CD14-positive monocyte (primary cell): ENCODE data around the gene UBR3. TPM values are rescaled to one million over a fixed set of nuclear protein-coding genes. Genes with fewer than 3 reads are reported as not detected.
A peak's percentile ranks its signal among the peaks of the same experiment; 100 is the strongest.

Experiments
- DNase-seq, 3 donors: peaks; one replicate each; pipeline ENCODE4 v3.0.0-alpha.2; 2011 to 2022
- H2AFZ ChIP-seq: 2 replicates; pipeline ENCODE4 v1.6.0; 2012; ENCODE audit warnings: mild to moderate bottlenecking, low read depth, low read length, inconsistent platforms; ENCODE audit not compliant: insufficient read depth, poor library complexity, severe bottlenecking
- H3K27ac ChIP-seq, 2 donors: 1 replicate in 1 of 2; 2 replicates in 1 of 2; pipeline ENCODE4 v1.5.1; 2012 to 2013; ENCODE audit warnings: low read length in 2 of 2, control low read depth in 1 of 2, inconsistent platforms in 1 of 2, low read depth in 1 of 2, mild to moderate bottlenecking in 1 of 2
- H3K27me3 ChIP-seq, 2 donors: one replicate each; pipeline versions ENCODE4 v1.6.0 to v1.6.1; 2011 to 2013; ENCODE audit warnings: low read length in 2 of 2; ENCODE audit not compliant: control insufficient read depth in 2 of 2, insufficient read depth in 2 of 2
- H3K36me3 ChIP-seq, 2 donors: replicated peaks in 1 of 2; 1 replicate in 1 of 2; 2 replicates in 1 of 2; pipeline versions ENCODE4 v1.5.1 to v1.6.1; 2012 to 2013; ENCODE audit warnings: low read length in 2 of 2, control low read depth in 1 of 2, inconsistent platforms in 1 of 2, mild to moderate bottlenecking in 1 of 2; ENCODE audit not compliant: insufficient read depth in 2 of 2, control insufficient read depth in 1 of 2
- H3K4me1 ChIP-seq, 2 donors: 1 replicate in 1 of 2; 2 replicates in 1 of 2; pipeline versions ENCODE4 v1.5.1 to v1.6.1; 2012 to 2013; ENCODE audit warnings: low read length in 2 of 2, control low read depth in 1 of 2, inconsistent platforms in 1 of 2, mild to moderate bottlenecking in 1 of 2, moderate library complexity in 1 of 2; ENCODE audit not compliant: insufficient read depth in 2 of 2, control insufficient read depth in 1 of 2
- H3K4me2 ChIP-seq: replicated peaks from 2 replicates; pipeline ENCODE3; 2012; ENCODE audit warnings: low read length, moderate library complexity, mild to moderate bottlenecking; ENCODE audit not compliant: poor library complexity, severe bottlenecking; ENCODE audit errors: extremely low read depth
- H3K4me3 ChIP-seq, 3 experiments: fragments of 200-600 bp in 1 of 3; sonication (generic) in 1 of 3; replicated peaks in 1 of 3; 1 replicate in 2 of 3; 2 replicates in 1 of 3; pipeline ENCODE4 v1.5.1; 2011 to 2013; ENCODE audit warnings: low read length in 3 of 3, mild to moderate bottlenecking in 3 of 3, control low read depth in 2 of 3, low read depth in 2 of 3, inconsistent platforms in 1 of 3, moderate library complexity in 1 of 3
- H3K79me2 ChIP-seq: 2 replicates; pipeline ENCODE4 v1.6.0; 2012; ENCODE audit warnings: mild to moderate bottlenecking, control low read depth, inconsistent platforms, low read length, moderate library complexity; ENCODE audit not compliant: insufficient read depth
- H3K9ac ChIP-seq: 2 replicates; pipeline ENCODE4 v1.6.0; 2017; ENCODE audit warnings: low read length, mild to moderate bottlenecking; ENCODE audit not compliant: insufficient read depth, poor library complexity, severe bottlenecking
- H3K9me3 ChIP-seq, 2 donors: replicated peaks in 1 of 2; 1 replicate in 1 of 2; 2 replicates in 1 of 2; pipeline versions ENCODE4 v1.5.1 to v1.6.1; 2012 to 2013; ENCODE audit warnings: low read length in 2 of 2, control low read depth in 1 of 2; ENCODE audit not compliant: control insufficient read depth in 1 of 2, insufficient read depth in 1 of 2
- H4K20me1 ChIP-seq: 2 replicates; pipeline ENCODE4 v1.6.0; 2012; ENCODE audit warnings: mild to moderate bottlenecking, low read length, control low read depth, moderate library complexity; ENCODE audit not compliant: insufficient read depth
- H3K27ac Mint-ChIP-seq, 7 donors: one replicate each; pipeline ENCODE4 v1.8.0; 2020; ENCODE audit warnings: mild to moderate bottlenecking in 7 of 7, mixed read lengths in 7 of 7, moderate library complexity in 6 of 7, inconsistent platforms in 2 of 7
- H3K27me3 Mint-ChIP-seq, 3 donors: one replicate each; pipeline ENCODE4 v1.8.0; 2021 to 2022; ENCODE audit warnings: low read depth in 3 of 3, mild to moderate bottlenecking in 3 of 3, mixed read lengths in 3 of 3, moderate library complexity in 3 of 3, inconsistent platforms in 1 of 3
- H3K36me3 Mint-ChIP-seq, 2 donors: one replicate each; pipeline ENCODE4 v1.8.0; 2020; ENCODE audit warnings: mixed read lengths in 2 of 2, inconsistent platforms in 1 of 2, mild to moderate bottlenecking in 1 of 2
- H3K4me1 Mint-ChIP-seq: one replicate; pipeline ENCODE4 v1.8.0; 2020; ENCODE audit warnings: mild to moderate bottlenecking, mixed read lengths
- H3K4me3 Mint-ChIP-seq, 2 donors: one replicate each; pipeline ENCODE4 v1.8.0; 2020; ENCODE audit warnings: mild to moderate bottlenecking in 2 of 2, mixed read lengths in 2 of 2, moderate library complexity in 1 of 2
- H3K9me3 Mint-ChIP-seq, 7 donors: one replicate each; pipeline ENCODE4 v1.8.0; 2020 to 2022; ENCODE audit warnings: mixed read lengths in 7 of 7, mild to moderate bottlenecking in 6 of 7, moderate library complexity in 6 of 7, inconsistent platforms in 2 of 7
- WGBS: methylation state at CpG from one replicate; pipeline ENCODE4 v1.1.5; 2013; ENCODE audit warnings: missing lambda C conversion rate; ENCODE audit not compliant: insufficient coverage; 5-methylcytosine and 5-hydroxymethylcytosine counted together
- intact Hi-C, 2 donors: fragments of 100-400 bp; cut with micrococcal nuclease; formaldehyde crosslinking; loops; one replicate each; pipeline versions ENCODE4 v1.15.0 to v1.15.1; 2023
- polyA plus RNA-seq, 3 donors: library from polyadenylated mRNA; depleted of rRNA in 1 of 3; unstranded in 2 of 3; stranded (reverse) in 1 of 3; fragments of 300-500 nt in 2 of 3; fragments of >200 nt in 1 of 3; fragmentation: Illumina TruSeq in 2 of 3; gene quantifications; 1 replicate in 2 of 3; 2 replicates in 1 of 3; pipeline ENCODE4 v1.2.3, GENCODE V29; 2012 to 2021
- TF ChIP-seq, protein P1 (sequence below): fragments of 200-600 bp; IDR thresholded peaks from one replicate; pipeline ENCODE4 v1.8.0; 2022; ENCODE audit warnings: antibody characterized with exemption, mild to moderate bottlenecking

The UBR3 gene
- polyA plus RNA-seq, 3 donors: 4.3 to 10.7 (median 4.7) TPM

DNA sequence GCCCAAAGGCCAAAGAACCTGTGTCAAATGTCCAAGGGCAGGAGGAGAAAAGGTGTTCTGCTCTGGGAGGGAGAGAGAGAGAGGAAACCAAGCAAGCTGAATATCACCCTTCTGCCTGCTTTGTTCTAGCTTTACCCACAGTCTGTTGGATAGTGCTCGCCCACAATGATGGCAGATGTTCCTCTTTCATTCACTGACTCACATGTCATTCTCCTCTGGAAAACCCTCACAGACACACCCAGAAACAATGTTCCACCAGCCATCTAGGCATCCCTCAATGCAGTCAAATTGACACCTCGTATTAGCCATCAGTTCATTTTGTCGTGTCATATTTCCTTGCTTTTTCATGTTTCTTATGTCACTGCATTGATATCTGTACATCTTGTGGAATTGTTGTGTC is 150.3 kb downstream of the UBR3 start:
- H3K27ac ChIP-seq: no peak overlapping the region
- H3K27me3 ChIP-seq: no peaks in the 10 kb centered on the region
- no peak overlapping the region for H3K4me2 ChIP-seq
- no peak overlapping the region for H3K4me3 Mint-ChIP-seq
- H2AFZ ChIP-seq: no peak overlapping the region
- H3K79me2 ChIP-seq: no peaks in the 10 kb centered on the region
- H3K27ac Mint-ChIP-seq: peak overlapping the region in 3 of 7 donors; percentile 7 to 63 (median 31)
- peaks cover 11 to 16% of the 10 kb centered on the region in 2 donors for H3K9me3 ChIP-seq
- peaks cover 46 to 55% of the 10 kb centered on the region in 2 donors for H3K36me3 Mint-ChIP-seq
- no peaks in the 10 kb centered on the region for H3K27me3 Mint-ChIP-seq
- H4K20me1 ChIP-seq: peaks cover 7% of the 10 kb centered on the region
- TF ChIP-seq, protein P1, sequence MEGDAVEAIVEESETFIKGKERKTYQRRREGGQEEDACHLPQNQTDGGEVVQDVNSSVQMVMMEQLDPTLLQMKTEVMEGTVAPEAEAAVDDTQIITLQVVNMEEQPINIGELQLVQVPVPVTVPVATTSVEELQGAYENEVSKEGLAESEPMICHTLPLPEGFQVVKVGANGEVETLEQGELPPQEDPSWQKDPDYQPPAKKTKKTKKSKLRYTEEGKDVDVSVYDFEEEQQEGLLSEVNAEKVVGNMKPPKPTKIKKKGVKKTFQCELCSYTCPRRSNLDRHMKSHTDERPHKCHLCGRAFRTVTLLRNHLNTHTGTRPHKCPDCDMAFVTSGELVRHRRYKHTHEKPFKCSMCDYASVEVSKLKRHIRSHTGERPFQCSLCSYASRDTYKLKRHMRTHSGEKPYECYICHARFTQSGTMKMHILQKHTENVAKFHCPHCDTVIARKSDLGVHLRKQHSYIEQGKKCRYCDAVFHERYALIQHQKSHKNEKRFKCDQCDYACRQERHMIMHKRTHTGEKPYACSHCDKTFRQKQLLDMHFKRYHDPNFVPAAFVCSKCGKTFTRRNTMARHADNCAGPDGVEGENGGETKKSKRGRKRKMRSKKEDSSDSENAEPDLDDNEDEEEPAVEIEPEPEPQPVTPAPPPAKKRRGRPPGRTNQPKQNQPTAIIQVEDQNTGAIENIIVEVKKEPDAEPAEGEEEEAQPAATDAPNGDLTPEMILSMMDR: no peak
- H3K9me3 Mint-ChIP-seq: peaks cover 14 to 27% (median 25%) of the 10 kb centered on the region in 7 donors
- H3K9ac ChIP-seq: no peak overlapping the region
- H3K4me1 ChIP-seq: peaks cover 7 to 11% of the 10 kb centered on the region in 2 donors
- H3K4me3 ChIP-seq: no peak overlapping the region
- H3K36me3 ChIP-seq: peaks cover 2 to 28% of the 10 kb centered on the region in 2 donors
- peak in 2 of 3 donors; percentile 1 to 47 for DNase-seq
- WGBS: no CpG with 5 or more reads among the region's 3 CpGs
- intact Hi-C loops: no loop called here
- peaks cover 21% of the 10 kb centered on the region for H3K4me1 Mint-ChIP-seq

DNA sequence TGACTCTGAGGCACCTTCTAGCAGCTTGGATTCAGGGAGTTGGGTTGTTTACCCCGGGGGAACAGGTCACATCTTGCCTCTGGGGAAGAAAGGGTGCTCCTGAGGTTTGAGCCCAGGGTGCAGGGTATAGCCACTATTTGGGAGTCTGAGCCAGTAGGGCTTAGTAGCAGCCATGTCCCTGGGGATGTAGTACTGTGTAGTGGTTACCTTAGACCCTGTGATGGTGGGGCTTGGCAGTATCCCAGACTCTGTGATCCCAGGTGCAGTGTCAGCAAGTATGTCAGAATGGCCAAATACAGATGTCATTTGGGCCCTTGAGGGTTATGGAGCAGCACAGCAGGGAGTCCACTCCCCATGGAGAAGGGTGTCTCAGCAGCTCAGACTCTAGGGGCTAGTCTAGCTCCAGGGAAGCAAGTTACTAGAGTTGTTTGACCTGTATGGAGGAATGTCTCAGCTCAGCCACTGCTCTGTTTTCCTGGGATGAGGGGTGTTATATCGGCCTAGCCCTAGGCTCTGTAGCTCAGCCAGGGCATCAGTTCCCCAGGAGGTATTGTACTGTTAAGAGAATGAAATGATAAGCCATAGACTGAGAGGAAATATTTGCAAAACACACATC is 151.3 kb downstream of the UBR3 start:
- Histone ChIP-seq H2AFZ (no peak overlapping the region), H3K27me3 (no peaks in the 10 kb centered on the region), H3K36me3 (peaks cover 2 to 28% of the 10 kb centered on the region in 2 donors), H4K20me1 (peaks cover 7% of the 10 kb centered on the region), H3K79me2 (no peaks in the 10 kb centered on the region), H3K9ac (no peak overlapping the region), H3K4me2 (no peak overlapping the region), H3K4me3 (no peak overlapping the region), H3K27ac (no peak overlapping the region), H3K9me3 (peaks cover 11 to 16% of the 10 kb centered on the region in 2 donors), H3K4me1 (peaks cover 7 to 11% of the 10 kb centered on the region in 2 donors)
- peaks cover 21% of the 10 kb centered on the region for H3K4me1 Mint-ChIP-seq
- TF ChIP-seq, protein P1: no peak
- H3K27me3 Mint-ChIP-seq: no peaks in the 10 kb centered on the region
- DNase-seq: no peak
- no peak overlapping the region for H3K4me3 Mint-ChIP-seq
- H3K36me3 Mint-ChIP-seq: peaks cover 50 to 58% of the 10 kb centered on the region in 2 donors
- intact Hi-C loops: no loop called here
- H3K9me3 Mint-ChIP-seq: peaks cover 14 to 27% (median 25%) of the 10 kb centered on the region in 7 donors
- 87% methylated on average over 1 of the region's 2 CpGs for WGBS
- H3K27ac Mint-ChIP-seq: no peak overlapping the region
